NCI-H460 (cell line): ENCODE measurements around the gene LRR1. TPM values are rescaled to one million over a fixed set of nuclear protein-coding genes. Genes with fewer than 3 reads are reported as not detected.
"Not testable (repeated sequence)": the region's sequence is repeated elsewhere in the genome, so short reads cannot be mapped to it uniquely, and the experiment has no call there.

Experiments used
- DNase-seq: peaks from one replicate; pipeline ENCODE4 v3.0.0-alpha.2; 2016; ENCODE audit warnings: low read depth; ENCODE audit errors: extremely low read depth
- total RNA-seq: library from RNA; depleted of rRNA; stranded (reverse); fragments of >200 nt; shearing (Covaris generic); gene quantifications from 2 replicates; pipeline ENCODE4 v1.2.3, GENCODE V29; 2014

LRR1 gene
- total RNA-seq, 1 experiment from 2014 or later, result 42.7 TPM

GRCh38 chr14:49584981-49585640, 13.6 kb upstream of the LRR1 start:
- DNase-seq, result not testable (repeated sequence)

GRCh38 chr14:49585803-49586672, 12.7 kb upstream of the LRR1 start, which contains the start of gene RPS29:
Gene RPS29 (minus strand): TSS chr14:49586380. CDS start chr14:49586346, 34 bp downstream.
- peak; percentile 100 for DNase-seq

GRCh38 chr14:49586673-49587460, 11.9 kb upstream of the LRR1 start:
- peak; percentile 69 for DNase-seq

- no peak for DNase-seq
Observed at GRCh38 chr14:49589387-49589786, 9.4 kb upstream of the LRR1 start.

GRCh38 chr14:49593016-49593415, 5.7 kb upstream of the LRR1 start:
- DNase-seq, result no peak

- DNase-seq, result no peak
Observed at GRCh38 chr14:49594347-49595091, 4.2 kb upstream of the LRR1 start.

- no peak for DNase-seq
Observed at GRCh38 chr14:49598189-49598484, 603 bp upstream of the LRR1 start.

- no peak for DNase-seq
Observed at GRCh38 chr14:49607583-49607982, 8.8 kb downstream of the LRR1 start.

- DNase-seq, result no peak
Observed at GRCh38 chr14:49612251-49612650, 13.5 kb downstream of the LRR1 start.

GRCh38 chr14:49612671-49613070, 13.9 kb downstream of the LRR1 start:
- DNase-seq, result no peak

GRCh38 chr14:49614196-49614595, 15.5 kb downstream of the LRR1 start:
- no peak for DNase-seq

GRCh38 chr14:49615776-49616175, 17.0 kb downstream of the LRR1 start:
- DNase-seq, result no peak

GRCh38 chr14:49617852-49618519, 19.2 kb downstream of the LRR1 start:
- DNase-seq, result no peak

- DNase-seq, result not testable (repeated sequence)
Observed at GRCh38 chr14:49619273-49619672, 20.5 kb downstream of the LRR1 start.

GRCh38 chr14:49619730-49620129, 21.0 kb downstream of the LRR1 start:
- no peak for DNase-seq

GRCh38 chr14:49620182-49621113, 21.7 kb downstream of the LRR1 start, which contains the start of the genes MGAT2 and RPL36AL:
Gene MGAT2 (plus strand): TSS chr14:49620799. CDS start chr14:49621269, 470 bp downstream.
Gene RPL36AL (minus strand): TSS chr14:49620626. CDS start chr14:49619104, 1,522 bp downstream.
- peak; percentile 98 for DNase-seq

GRCh38 chr14:49621114-49621881, 22.6 kb downstream of the LRR1 start:
- DNase-seq, result no peak
